ENCODE data around the gene HS6ST1. TPM values are rescaled to one million over a fixed set of nuclear protein-coding genes. Genes with fewer than 3 reads are reported as not detected.
A peak's percentile ranks its signal among the peaks of the same experiment; 100 is the strongest.

HS6ST1 gene
- total RNA-seq, 1 donor from 2014 or later, result 141 TPM

- Mint-ChIP-seq H3K4me3 (no peak overlapping the region), H3K27me3 (ENCODE audit: low read depth) (no peaks in the 10 kb centered on the region), H3K4me1 (peaks cover 34% of the 10 kb centered on the region), H3K27ac (no peak overlapping the region), H3K9me3 (peaks cover 11% of the 10 kb centered on the region), H3K36me3 (no peaks in the 10 kb centered on the region)
- TF ChIP-seq CTCF (IDR thresholded peaks at IDR 0.05; ENCODE audit: unreplicated experiment), result no peak
- no peak for DNase-seq (ENCODE audit: low spot score in 2 of 2, unreplicated experiment in 2 of 2)
Observed at GRCh38 chr2:128360711-128361110, 42.0 kb upstream of the HS6ST1 start.

GRCh38 chr2:128359841-128360240, 41.2 kb upstream of the HS6ST1 start:
- Mint-ChIP-seq H3K27me3 (ENCODE audit: low read depth) (no peaks in the 10 kb centered on the region), H3K36me3 (no peaks in the 10 kb centered on the region), H3K9me3 (peaks cover 11% of the 10 kb centered on the region), H3K4me1 (peaks cover 34% of the 10 kb centered on the region), H3K27ac (no peak overlapping the region), H3K4me3 (no peak overlapping the region)
- no peak for TF ChIP-seq CTCF (IDR thresholded peaks at IDR 0.05; ENCODE audit: unreplicated experiment)
- peak in 1 of 2 experiments; percentile 33 for DNase-seq (ENCODE audit: low spot score in 2 of 2, unreplicated experiment in 2 of 2)

- Mint-ChIP-seq H3K9me3 (peaks cover 11% of the 10 kb centered on the region), H3K27me3 (ENCODE audit: low read depth) (no peaks in the 10 kb centered on the region), H3K27ac (no peak overlapping the region), H3K4me3 (no peak overlapping the region), H3K36me3 (no peaks in the 10 kb centered on the region), H3K4me1 (peaks cover 32% of the 10 kb centered on the region)
- no peak for TF ChIP-seq CTCF (IDR thresholded peaks at IDR 0.05; ENCODE audit: unreplicated experiment)
- peak in 1 of 2 experiments; percentile 26 for DNase-seq (ENCODE audit: low spot score in 2 of 2, unreplicated experiment in 2 of 2)
Observed at GRCh38 chr2:128358941-128359731, 40.5 kb upstream of the HS6ST1 start.

- H3K36me3 Mint-ChIP-seq, result no peaks in the 10 kb centered on the region
- peak in 1 of 2 experiments; percentile 19 for DNase-seq (ENCODE audit: low spot score in 2 of 2, unreplicated experiment in 2 of 2)
- peaks cover 11% of the 10 kb centered on the region for H3K9me3 Mint-ChIP-seq
- no peak for TF ChIP-seq CTCF (IDR thresholded peaks at IDR 0.05; ENCODE audit: unreplicated experiment)
- H3K4me3 Mint-ChIP-seq, result no peak overlapping the region
- no peak overlapping the region for H3K27ac Mint-ChIP-seq
- no peaks in the 10 kb centered on the region for H3K27me3 Mint-ChIP-seq (ENCODE audit: low read depth)
- peaks cover 18% of the 10 kb centered on the region for H3K4me1 Mint-ChIP-seq
Observed at GRCh38 chr2:128357506-128358370, 39.1 kb upstream of the HS6ST1 start.

DNA sequence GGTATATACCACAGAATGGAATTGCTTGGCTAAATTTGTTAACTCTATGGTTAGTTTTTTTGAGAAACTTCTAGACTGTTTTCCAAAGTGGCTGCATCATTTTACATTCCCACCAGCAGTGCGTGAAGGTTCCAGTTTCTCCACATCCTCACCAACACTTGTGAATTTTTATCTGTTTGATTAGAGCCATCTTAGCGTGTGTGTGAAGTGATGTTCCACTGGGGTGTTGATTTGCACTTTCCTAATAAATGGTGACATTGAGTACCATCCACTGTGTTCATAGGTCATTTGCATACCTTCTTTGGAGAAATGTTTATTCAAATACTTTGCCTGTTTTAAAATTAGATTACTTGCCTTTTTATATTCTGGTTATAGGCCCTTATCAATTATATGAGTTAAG, 37.5 kb upstream of the HS6ST1 start:
- no peak overlapping the region for H3K27ac Mint-ChIP-seq
- peaks cover 2% of the 10 kb centered on the region for H3K4me1 Mint-ChIP-seq
- no peak for DNase-seq (ENCODE audit: low spot score in 2 of 2, unreplicated experiment in 2 of 2)
- no peak for TF ChIP-seq CTCF (IDR thresholded peaks at IDR 0.05; ENCODE audit: unreplicated experiment)
- H3K27me3 Mint-ChIP-seq (ENCODE audit: low read depth), result no peaks in the 10 kb centered on the region
- peaks cover 7% of the 10 kb centered on the region for H3K36me3 Mint-ChIP-seq
- H3K4me3 Mint-ChIP-seq, result no peak overlapping the region
- peaks cover 19% of the 10 kb centered on the region for H3K9me3 Mint-ChIP-seq

Measured in mesothelial cell of epicardium (in vitro differentiated cells).